Right renal pelvis (tissue), 4 donors: ENCODE data around the gene FSTL4. TPM values are rescaled to one million over a fixed set of nuclear protein-coding genes. Genes with fewer than 3 reads are reported as not detected.

Experiments used
- DNase-seq, 4 donors: peaks; one replicate each; pipeline ENCODE4 v3.0.0-alpha.2; 2013; ENCODE audit warnings: low read depth in 4 of 4, low spot score in 3 of 4, missing footprints in 1 of 4
- polyA plus RNA-seq, 4 donors: library from polyadenylated mRNA; unstranded; fragments of 120-200 nt; gene quantifications; one replicate each; pipeline ENCODE4 v1.2.1, GENCODE V29; 2013; ENCODE audit not compliant: insufficient read length in 4 of 4

Gene FSTL4
- polyA plus RNA-seq, 4 donors, result 0.74 to 1.1 (median 0.86) TPM

- DNase-seq, result no peak
Measured at GRCh38 chr5:133289686-133290367, 322.5 kb downstream of the FSTL4 start.

- DNase-seq, result peak in 1 of 4 donors; percentile 20
Measured at GRCh38 chr5:133287500-133287899, 324.8 kb downstream of the FSTL4 start.

GRCh38 chr5:133286483-133286882 is 325.9 kb downstream of the FSTL4 start:
- no peak for DNase-seq

GRCh38 chr5:133285583-133286021 is 326.7 kb downstream of the FSTL4 start:
- DNase-seq, result no peak

- DNase-seq, result no peak
Measured at GRCh38 chr5:133284306-133284705, 328.0 kb downstream of the FSTL4 start.

GRCh38 chr5:133278317-133278716 is 334.0 kb downstream of the FSTL4 start:
- DNase-seq, result no peak

- DNase-seq, result no peak
Measured at GRCh38 chr5:133277744-133278143, 334.6 kb downstream of the FSTL4 start.

GRCh38 chr5:133276171-133276570 is 336.2 kb downstream of the FSTL4 start:
- no peak for DNase-seq

- no peak for DNase-seq
Measured at GRCh38 chr5:133275631-133276030, 336.7 kb downstream of the FSTL4 start.

- peak; percentile 32 to 63 (median 48) for DNase-seq
Measured at GRCh38 chr5:133274597-133274935, 337.8 kb downstream of the FSTL4 start.

GRCh38 chr5:133273661-133274596 is 338.4 kb downstream of the FSTL4 start:
- DNase-seq, result no peak

- DNase-seq, result no peak
Measured at GRCh38 chr5:133272345-133272744, 340.0 kb downstream of the FSTL4 start.

- no peak for DNase-seq
Measured at GRCh38 chr5:133271606-133272005, 340.7 kb downstream of the FSTL4 start.

- no peak for DNase-seq
Measured at GRCh38 chr5:133269691-133270090, 342.6 kb downstream of the FSTL4 start.

- no peak for DNase-seq
Measured at GRCh38 chr5:133267601-133268000, 344.7 kb downstream of the FSTL4 start.

- DNase-seq, result no peak
Measured at GRCh38 chr5:133266966-133267365, 345.4 kb downstream of the FSTL4 start.

- DNase-seq, result no peak
Measured at GRCh38 chr5:133266527-133266878, 345.8 kb downstream of the FSTL4 start.

- no peak for DNase-seq
Measured at GRCh38 chr5:133265720-133266526, 346.4 kb downstream of the FSTL4 start.

- DNase-seq, result no peak
Measured at GRCh38 chr5:133265257-133265656, 347.1 kb downstream of the FSTL4 start.

- no peak for DNase-seq
Measured at GRCh38 chr5:133262690-133263089, 349.7 kb downstream of the FSTL4 start.

- no peak for DNase-seq
Measured at GRCh38 chr5:133261993-133262392, 350.3 kb downstream of the FSTL4 start.
